GM12878 (cell line): ENCODE data around the gene SOX4. TPM values are rescaled to one million over a fixed set of nuclear protein-coding genes. Genes with fewer than 3 reads are reported as not detected.

Source experiments
- BRCA1 ChIP-seq: IDR thresholded peaks from 2 replicates; pipeline ENCODE4 v1.6.1; 2011; ENCODE audit warnings: low read depth, low read length, improper control_type of control experiment
- CUX1 ChIP-seq: IDR thresholded peaks from 2 replicates; pipeline ENCODE4 v1.6.1; 2012; ENCODE audit warnings: improper control_type of control experiment, low read depth, low read length; ENCODE audit not compliant: insufficient replicate concordance
- ELK1 ChIP-seq: IDR thresholded peaks from 2 replicates; pipeline ENCODE4 v1.6.1; 2012; ENCODE audit warnings: low read depth, low read length, improper control_type of control experiment
- ESRRA ChIP-seq: IDR thresholded peaks from 2 replicates; pipeline ENCODE4 v1.6.1; 2012; ENCODE audit warnings: mild to moderate bottlenecking, low read length, improper control_type of control experiment
- FOXK2 ChIP-seq: fragments of 450-650 bp; IDR thresholded peaks from 2 replicates; pipeline ENCODE4 v1.6.1; 2017; ENCODE audit warnings: mild to moderate bottlenecking, moderate library complexity
- MTA3 ChIP-seq: IDR thresholded peaks from 2 replicates; pipeline ENCODE4 v1.6.1; 2012; ENCODE audit warnings: low read length, inconsistent platforms, borderline replicate concordance
- NFIC ChIP-seq: IDR thresholded peaks from 2 replicates; pipeline ENCODE4 v1.6.1; 2012; ENCODE audit warnings: low read depth, mild to moderate bottlenecking, inconsistent platforms, low read length, moderate library complexity
- NFYA ChIP-seq: IDR thresholded peaks from 2 replicates; pipeline ENCODE4 v1.6.1; 2011; ENCODE audit warnings: low read depth, mild to moderate bottlenecking, low read length, improper control_type of control experiment, borderline replicate concordance
- POLR2A ChIP-seq: IDR thresholded peaks from 2 replicates; pipeline ENCODE4 v1.6.1; 2011; ENCODE audit warnings: low read depth, mild to moderate bottlenecking, low read length
- POLR2AphosphoS5 ChIP-seq: IDR thresholded peaks from 2 replicates; pipeline ENCODE4 v1.6.1; 2011; ENCODE audit warnings: mild to moderate bottlenecking, low read length, inconsistent platforms
- PRDM15 ChIP-seq: fragments of 450-650 bp; formaldehyde crosslinking; IDR thresholded peaks from 2 replicates; pipeline ENCODE4 v1.4.0; 2020; ENCODE audit warnings: mild to moderate bottlenecking, moderate library complexity
- RAD51 ChIP-seq: fragments of 450-650 bp; IDR thresholded peaks from 2 replicates; pipeline ENCODE4 v1.6.1; 2016; ENCODE audit warnings: moderate library complexity, mild to moderate bottlenecking, inconsistent platforms
- SP1 ChIP-seq: IDR thresholded peaks from one replicate; pipeline ENCODE4 v1.6.1; 2011; ENCODE audit warnings: low read depth, low read length
- SREBF1 ChIP-seq: IDR thresholded peaks from 2 replicates; pipeline ENCODE4 v1.6.1; 2012; ENCODE audit warnings: mild to moderate bottlenecking, low read length
- SREBF2 ChIP-seq: IDR thresholded peaks from 2 replicates; pipeline ENCODE4 v1.6.1; 2012; ENCODE audit warnings: mild to moderate bottlenecking, low read length
- TCF12 ChIP-seq: IDR thresholded peaks from 2 replicates; pipeline ENCODE4 v1.6.1; 2011; ENCODE audit warnings: low read depth, mild to moderate bottlenecking, low read length
- ZBED1 ChIP-seq: IDR thresholded peaks from 2 replicates; pipeline ENCODE4 v1.6.1; 2016; ENCODE audit warnings: borderline replicate concordance
- ZBTB33 ChIP-seq: fragments of 450-650 bp; IDR thresholded peaks from 2 replicates; pipeline ENCODE4 v1.6.1; 2017; ENCODE audit warnings: mild to moderate bottlenecking
- ZNF24 ChIP-seq: fragments of 450-650 bp; IDR thresholded peaks from 2 replicates; pipeline ENCODE4 v1.6.1; 2017; ENCODE audit warnings: antibody characterized with exemption, mild to moderate bottlenecking
- polyA plus RNA-seq, 11 experiments: library from polyadenylated mRNA; depleted of rRNA in 4 of 11; unstranded in 6 of 11; stranded (reverse) in 5 of 11; fragments of >200 nt; fragmentation: Nextera tagmentation in 4 of 11; fragmentation: Illumina TruSeq in 1 of 11; extraction: Ambion mirVana in 4 of 11; extraction: Trizol in 1 of 11; gene quantifications; 1 replicate in 1 of 11; 2 replicates in 10 of 11; pipeline versions ENCODE4 v1.2.1 to v1.2.3, GENCODE V29; 2011 to 2016; ENCODE audit warnings: inconsistent platforms in 2 of 11, missing spikeins in 2 of 11, low read depth in 1 of 11
- total RNA-seq, 4 experiments: library from RNA; depleted of rRNA in 3 of 4; stranded (reverse); fragments of >200 nt in 3 of 4; fragmentation: Illumina TruSeq in 1 of 4; extraction: Trizol in 1 of 4; gene quantifications; 2 replicates each; pipeline versions ENCODE4 v1.2.1 to v1.2.3, GENCODE V29; 2013 to 2021

SOX4 gene
- total and polyA plus RNA-seq, 10 of the 15 experiments (the other 5 are each of a cell fraction or from before 2014, with no cell fraction given): 16.8 to 119 (median 26.5) TPM

GRCh38 chr6:21595285-21596144, 2.0 kb downstream of the SOX4 start (continued):
- TF ChIP-seq NFIC (no peak), POLR2AphosphoS5 (no peak), SP1 (no peak), ZNF24 (no peak), ZBED1 (no peak), FOXK2 (no peak), CUX1 (no peak), MTA3 (no peak), BRCA1 (no peak), SREBF1 (no peak), ELK1 (no peak; the same call in 1 of the 2 replicates), ZBTB33 (no peak), ESRRA (no peak), RAD51 (no peak), SREBF2 (no peak), PRDM15 (CRISPR knock-in tag) (no peak), NFYA (no peak), POLR2A (peak; percentile 30; the same call in 1 of the 2 replicates), TCF12 (no peak)
